Measurements from ENCODE around the gene CDK10.
A peak's percentile ranks its signal among the peaks of the same experiment; 100 is the strongest.
"Not testable (repeated sequence)": the region's sequence is repeated elsewhere in the genome, so short reads cannot be mapped to it uniquely, and the experiment has no call there.

Gene CDK10

DNA sequence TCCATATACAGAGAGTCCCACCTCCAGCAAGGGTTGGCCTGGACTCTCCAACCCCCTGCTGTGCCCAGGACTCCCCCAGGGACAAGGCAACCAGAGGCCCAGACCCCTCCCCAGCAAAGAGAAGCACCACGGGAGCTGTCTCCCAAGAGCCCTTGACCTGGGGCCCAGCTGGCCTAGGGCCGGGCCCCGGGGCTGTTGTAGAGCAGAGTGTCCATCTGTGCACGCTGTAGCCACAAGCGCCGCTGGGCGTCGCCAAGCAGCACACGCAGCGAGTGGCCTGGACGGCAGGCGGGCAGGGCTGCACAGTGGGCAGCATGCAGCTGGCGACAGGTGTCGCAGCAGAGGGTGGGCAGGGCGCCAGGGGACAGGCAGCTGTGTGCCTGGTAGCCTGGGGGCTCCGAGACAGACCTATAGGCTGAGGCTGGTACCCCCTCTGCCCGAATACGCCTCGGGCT is 10.7 kb downstream of the CDK10 start:
- DNase-seq = no peak

DNA sequence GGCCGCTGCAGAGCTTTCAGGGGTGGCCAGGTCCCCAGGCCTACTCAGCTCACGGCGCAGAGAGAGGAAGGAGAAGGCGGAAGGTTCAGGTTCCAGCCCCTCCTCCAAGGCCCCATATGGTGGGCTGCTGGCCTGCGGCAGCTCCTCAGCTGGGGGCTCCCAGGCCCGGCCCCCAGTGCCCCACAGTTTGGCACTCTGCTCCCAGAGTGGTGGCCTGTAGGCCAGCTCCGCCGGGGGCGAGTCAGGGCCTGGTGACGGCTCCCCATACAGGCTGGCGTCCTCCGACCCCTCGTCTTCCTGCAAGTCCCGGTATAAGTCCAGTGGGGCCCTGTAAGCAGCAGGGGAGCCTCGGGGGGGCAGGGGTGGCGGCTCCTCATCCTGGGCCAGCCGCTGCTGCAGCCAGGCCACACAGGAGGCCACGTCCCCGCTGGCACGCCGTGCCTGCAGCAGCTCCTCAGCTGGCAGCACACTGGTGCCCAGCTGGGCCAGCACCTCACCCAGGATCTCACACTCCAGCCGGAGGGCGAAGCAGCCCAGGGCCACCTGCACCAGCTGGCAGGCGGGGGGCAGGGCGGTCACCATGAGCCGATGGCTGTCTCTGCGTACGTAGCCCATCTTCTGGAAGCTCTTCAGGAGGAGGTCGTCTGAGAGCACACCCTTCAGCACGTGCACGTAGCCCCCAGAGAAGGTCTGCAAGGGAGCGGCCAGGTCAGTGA is 11.3 kb downstream of the CDK10 start:
- DNase-seq = no peak

DNA sequence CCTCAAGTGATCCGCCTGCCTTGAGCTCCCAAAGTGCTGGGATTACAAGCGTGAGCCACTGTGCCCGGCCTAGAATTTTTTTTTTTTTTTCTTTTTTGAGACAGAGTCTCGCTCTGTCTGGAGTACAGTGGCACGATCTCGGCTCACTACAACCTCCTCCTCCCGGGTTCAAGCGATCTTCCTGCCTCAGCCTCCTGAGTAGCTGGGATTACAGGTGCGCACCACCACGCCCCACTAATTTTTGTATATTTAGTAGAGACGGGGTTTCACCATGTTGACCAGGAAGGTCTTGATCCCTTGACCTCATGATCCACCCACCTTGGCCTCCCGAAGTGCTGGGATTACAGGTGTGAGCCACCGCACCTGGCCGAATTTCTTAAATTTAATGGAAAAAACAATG is 12.2 kb downstream of the CDK10 start:
- not testable (repeated sequence) for DNase-seq

DNA sequence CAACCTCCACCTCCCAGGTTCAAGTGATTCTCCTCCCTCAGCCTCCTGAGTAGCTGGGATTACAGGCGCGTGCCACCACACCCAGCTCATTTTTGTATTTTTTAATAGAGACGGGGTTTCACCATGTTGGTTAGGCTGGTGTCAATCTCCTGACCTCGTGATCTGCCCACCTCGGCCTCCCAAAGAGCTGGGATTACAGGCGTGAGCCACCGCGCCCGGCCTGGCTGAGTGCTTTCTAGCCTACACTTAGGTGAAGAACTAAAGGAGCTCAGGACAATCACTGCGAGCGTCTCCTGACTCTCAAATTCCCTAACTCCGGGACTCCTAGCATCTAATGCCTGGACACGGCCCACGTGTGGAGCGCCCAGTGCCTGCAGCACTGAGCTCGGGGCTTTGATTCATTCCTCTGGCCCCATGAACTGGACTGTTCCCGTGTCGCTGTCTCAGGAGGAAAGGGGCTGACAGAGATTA is 13.2 kb downstream of the CDK10 start:
- DNase-seq = not testable (repeated sequence)

DNA sequence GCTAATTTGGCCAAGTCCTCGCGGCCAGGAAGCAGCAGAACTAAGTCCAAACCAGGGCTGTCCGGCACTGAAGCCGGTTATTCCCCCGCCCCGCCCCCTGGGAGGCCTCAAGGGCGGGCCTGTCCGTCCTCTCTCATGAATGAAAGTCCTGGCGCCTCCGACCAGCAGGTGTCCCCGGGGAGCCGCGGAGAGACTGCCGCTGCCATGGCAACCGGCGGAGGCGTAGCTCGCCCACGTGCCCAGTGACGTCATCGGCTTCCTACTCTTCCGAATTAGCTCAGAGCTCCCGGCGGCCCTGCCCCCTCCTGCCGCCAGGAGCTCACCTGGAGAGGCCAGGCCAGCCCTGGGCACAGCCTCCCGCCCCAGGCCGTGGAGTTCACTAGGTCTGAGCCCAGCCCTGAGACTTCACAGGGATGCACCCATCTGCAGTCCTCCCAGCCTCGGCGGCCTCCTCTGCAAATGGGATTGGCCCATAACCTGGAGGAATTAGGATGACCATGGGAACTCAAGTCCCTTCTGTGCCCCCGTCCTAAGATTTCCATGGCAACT is 13.7 kb downstream of the CDK10 start:
- DNase-seq = peak; percentile 97

DNA sequence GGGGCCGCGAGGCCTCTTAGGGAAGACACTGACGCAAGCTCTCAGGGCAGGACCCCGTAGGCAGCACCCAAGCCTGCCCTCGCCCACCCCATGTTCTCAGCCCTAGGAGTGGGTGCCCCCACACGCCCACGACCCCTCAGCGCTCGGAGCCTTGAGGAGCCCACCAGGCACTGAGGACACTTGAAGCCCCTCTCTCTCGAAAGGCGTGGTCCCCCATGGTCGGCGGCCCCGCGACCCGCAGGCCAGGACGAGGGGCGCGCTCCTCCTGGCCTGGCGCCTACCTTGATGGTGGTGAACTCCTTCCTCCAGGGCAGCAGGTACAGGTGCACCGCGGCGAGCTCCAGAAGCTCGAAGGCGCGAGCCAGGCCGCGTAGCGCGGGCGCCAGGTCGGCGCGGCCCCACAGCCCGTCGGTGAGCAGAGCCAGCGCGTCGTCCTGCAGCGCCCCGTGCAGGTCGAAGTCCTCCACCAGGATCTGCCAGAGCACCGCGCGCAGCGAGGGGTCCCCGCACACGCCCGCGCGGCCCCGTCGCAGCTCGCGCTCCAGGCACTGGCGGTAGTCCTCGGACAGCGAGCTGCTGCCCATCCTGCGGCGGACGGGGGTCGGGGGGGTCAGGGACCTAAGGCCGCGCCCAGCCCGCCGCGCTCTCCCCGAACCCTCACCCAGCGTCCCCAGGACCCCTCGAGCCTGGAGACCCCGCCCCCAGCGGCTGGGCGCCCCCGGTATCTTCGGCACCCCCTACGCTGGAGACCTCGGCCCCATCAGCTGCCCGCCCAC is 14.3 kb downstream of the CDK10 start:
- peak; percentile 48 for DNase-seq

DNA sequence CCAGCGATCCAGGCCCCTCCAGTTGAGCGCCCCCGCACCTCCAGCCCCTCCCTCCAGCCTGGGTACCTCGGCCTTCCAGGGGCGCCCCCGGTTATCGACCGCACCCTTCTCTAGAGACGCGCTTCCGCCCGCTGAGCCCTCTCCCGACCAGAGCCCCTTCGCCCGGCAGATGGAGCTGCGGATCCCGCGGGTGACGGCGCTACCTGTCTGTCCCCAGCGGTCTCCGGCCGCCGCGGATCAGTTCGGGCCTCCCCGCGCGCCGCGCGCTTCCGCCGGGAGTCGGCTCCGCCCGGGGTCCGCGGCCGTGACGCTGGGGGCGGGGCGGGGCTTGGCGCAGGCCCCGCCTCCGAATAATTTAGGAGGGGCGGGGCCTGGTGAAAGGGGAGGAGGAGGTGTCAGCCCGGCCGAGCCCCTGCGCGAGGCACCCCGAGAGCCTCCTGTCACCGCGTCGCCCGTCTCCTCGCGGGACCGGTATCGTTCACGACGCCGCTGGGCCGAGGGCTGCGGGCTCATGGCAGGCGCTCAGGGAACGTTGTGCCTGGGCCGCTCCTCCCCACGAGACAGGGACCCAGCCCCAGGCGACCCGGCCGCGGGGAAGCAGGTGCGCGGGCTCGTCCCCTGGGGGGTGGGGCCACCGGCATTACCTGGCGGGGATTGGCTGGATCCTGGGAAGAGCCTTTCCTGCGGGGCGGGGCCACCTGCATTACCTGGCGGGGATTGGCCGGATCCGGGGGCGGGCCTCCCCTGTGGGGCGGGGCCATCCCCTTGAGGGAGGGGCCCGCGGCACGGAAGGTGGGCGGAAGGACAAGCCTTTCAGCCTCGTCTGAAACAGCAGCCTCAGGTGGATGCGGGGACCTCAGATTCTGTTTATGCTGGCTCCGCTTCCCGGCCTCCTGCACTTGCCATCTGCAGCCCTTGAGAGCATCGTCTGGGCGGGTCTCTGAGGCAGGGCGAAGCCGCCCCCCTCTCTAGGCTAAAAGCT is 15.2 kb downstream of the CDK10 start, which contains the start of gene SPATA2L:
SPATA2L (minus strand) TSS at position 281 of the 982 bp plus-strand sequence. CDS start 473 bp downstream, outside the sequence.
- DNase-seq = peak; percentile 98

DNA sequence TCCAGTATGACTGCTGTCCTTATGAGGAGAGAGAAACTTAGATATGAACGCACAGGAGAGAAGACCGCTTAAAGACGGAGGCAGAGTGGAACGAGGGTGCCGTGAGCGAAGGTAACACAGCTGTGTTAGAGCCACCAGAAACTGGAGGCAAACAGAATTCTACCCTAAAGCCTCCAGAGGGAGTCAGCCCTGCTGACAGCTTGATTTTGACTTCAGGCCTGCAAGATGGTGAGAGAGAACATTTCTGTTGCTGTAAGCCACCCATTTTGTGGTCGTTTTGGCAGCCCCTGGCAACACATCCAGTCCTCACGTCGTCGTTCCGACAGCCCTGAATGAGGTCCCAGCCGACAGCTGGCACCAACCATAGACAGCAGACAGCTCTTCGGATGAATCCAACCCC is 17.8 kb downstream of the CDK10 start:
- no peak for DNase-seq

DNA sequence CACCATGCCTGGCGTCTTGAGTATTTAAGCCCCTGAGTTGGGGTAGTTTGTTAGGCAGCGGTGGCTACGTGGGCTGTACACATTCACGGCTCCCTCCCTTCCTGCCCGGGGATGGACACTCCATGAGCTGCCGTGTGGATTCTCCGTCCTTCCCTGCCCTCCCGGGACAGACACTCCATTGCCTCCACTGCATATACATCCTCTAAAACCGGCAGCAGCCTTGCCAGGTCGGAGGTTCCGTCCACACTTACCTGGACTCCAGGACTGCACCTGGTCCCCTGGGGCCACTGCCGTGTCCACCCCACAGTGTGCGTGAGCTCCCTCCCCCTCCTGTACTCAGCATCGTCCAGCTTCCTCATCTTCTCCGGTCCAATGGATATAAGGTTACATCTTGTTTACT is 18.5 kb downstream of the CDK10 start:
- DNase-seq = no peak

DNA sequence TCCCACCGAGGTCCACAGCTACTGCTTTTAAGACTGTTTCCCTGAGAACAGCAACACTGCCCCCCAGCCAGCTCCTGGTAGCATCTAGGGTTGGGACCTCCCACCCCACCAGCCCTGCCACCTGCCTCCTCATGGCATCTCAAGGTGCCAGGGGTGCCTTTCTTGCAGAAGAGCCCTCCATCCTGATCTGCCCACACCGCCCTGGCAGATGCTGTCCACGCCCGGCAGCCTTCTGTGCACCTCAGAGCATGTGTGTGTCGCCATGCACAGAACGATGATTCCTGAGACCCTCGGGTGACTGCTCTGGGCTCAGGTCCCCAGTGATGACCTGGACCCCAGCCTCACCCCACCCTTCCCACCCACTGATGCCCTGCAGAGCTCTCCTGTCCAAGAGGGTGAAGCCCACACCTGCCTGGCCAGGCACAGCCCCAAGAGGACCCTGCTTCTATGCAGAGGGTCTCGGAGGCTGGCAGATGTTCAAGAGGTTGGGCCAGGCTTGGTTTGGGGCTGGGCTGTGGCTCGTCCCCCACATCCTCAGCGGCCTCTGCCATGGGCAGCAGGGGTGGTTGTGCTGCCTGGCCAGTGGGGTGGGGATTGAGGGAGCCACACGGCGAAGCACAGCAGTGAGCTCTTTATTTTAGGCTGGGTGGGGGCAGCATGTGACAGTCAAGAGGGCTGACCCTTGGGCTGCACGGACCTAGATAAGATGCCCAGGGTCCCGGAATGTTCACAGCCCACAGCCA is 20.2 kb downstream of the CDK10 start:
- DNase-seq = no peak

DNA sequence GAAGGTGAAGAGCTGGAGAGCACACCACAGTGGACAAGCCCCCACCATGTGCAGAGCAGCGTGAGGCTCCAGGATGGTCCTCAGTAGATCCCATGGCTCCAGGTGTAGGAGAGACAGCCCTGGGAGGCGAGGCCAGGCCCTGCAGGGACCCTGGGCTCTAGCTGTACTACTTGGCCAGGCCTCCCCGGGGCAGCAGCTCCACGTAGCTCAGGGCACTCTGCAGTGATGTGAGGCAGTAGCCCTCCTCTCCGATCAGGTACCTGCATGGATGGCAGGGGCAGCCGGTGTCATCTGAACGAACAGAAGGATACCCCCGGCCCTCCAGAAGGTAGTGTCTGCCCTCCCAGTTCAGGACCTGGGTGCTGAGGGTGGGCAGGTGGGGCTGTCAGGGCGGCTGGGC is 21.2 kb downstream of the CDK10 start:
- no peak for DNase-seq

DNA sequence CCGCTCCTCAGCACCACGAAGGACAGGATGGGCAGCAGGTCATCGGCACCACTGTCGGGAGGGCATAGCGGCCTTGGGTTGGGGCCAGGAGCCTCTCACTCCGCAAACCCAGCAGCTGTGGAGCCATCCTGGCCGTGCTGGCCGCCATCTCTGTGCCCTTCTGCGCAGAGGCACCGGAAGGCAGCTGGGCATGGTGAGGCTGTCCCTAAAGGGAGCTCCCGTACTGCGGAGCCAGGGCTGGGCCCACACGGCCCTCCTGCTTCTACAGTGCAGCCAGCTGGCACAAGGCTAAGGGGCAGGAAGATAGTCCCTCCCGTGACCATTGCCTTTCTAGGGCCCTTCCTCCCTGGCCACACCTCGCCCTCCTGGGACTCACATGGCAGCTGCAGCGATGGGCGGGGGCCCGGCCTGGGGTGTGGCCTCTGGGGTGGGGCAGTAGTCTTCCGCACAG is 22.0 kb downstream of the CDK10 start:
- no peak for DNase-seq

DNA sequence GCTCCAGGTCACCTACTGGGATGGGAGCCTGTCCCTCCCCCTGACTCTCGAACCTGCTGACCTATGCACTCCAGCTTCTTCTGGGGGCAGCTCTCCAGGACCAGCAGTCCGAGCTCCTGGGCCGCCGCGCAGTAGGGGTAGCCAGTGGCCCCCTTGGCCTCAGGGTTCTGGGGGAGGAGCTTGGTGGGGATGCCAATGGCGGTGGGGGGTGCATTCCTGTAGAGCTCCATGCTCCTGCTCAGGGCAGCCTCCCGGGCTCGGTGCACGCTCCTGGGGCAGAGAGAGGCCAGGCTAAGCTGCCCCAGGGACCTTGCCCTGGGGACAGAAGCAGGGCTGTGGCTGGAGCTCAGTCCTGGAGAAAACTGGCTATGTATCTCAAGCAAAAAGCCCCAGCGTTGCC is 22.7 kb downstream of the CDK10 start:
- DNase-seq = no peak

DNA sequence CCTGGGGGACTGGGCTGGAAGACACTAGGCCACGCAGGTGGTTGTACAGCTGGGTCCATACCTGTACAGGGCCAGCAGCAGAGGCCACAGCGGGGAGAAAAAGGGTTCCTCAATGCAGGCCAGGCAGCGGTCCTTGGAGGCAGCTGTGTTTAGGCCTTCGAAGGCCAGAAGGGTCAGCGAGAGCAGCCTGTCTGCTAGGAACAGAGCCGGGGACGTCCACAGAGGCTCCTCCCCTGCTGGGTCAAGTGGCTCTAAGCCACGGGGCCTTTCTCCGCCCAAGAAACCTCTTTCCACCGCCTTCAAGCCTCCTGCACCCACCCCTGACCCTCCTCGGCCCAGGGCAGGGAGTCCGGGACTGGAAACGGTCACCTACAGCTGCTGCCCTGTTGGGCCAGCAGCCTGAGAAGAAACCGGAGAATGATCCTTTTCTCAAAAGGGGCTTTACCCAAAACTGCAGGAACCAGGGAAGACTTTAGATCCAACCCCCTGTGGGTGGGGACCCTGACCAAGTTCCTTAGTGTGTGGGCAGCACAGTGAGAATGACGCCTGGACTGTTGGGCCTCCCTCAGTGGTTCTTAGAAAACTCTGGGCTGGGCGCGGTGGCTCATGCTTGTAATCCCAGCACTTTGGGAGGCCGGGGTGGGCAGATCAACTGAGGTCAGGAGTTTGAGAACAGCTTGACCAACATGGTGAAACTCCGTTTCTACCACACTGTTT is 23.4 kb downstream of the CDK10 start:
- no peak for DNase-seq

DNA sequence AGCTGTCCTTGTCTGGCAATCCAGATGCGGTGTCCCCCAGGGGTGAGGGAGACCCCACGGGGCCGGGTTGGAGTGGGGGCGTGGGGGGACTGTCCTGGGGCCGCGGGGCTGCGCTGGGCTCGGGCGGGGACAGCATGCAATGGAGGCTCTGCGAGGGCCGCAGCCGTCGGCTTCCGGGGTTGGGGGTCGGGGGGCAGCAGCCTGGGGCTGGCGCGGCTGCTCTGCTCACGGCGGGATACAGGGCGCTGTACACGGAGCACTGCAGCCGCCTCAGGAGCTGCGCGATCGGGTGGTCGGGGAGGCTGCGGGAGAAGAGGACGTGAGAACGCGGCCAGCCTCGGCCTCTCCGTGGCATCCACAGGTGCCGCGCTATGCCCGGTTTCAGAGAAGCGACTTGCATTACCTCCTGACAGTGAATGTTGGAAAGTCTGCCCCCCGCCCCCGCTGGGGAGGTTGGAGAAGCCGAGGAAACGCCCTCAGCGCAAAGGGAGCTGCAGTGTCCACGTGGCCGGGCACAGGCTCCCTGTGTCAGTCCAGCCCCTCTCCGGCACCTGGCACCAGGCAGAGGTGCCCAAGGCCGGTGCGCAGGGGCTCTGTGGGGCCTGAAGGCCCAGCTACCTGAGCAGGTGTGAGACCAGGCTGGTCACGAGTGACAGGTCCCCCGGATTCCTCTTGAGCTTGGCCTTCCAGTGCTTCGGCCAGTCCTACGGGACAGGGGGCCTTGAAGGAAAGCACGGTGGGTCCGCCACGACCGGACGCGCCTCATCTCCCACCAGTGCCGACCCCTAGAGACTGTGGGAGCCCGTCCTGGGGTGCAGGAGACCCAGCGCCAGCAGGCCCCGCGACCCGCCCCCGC is 24.4 kb downstream of the CDK10 start:
- DNase-seq = no peak

DNA sequence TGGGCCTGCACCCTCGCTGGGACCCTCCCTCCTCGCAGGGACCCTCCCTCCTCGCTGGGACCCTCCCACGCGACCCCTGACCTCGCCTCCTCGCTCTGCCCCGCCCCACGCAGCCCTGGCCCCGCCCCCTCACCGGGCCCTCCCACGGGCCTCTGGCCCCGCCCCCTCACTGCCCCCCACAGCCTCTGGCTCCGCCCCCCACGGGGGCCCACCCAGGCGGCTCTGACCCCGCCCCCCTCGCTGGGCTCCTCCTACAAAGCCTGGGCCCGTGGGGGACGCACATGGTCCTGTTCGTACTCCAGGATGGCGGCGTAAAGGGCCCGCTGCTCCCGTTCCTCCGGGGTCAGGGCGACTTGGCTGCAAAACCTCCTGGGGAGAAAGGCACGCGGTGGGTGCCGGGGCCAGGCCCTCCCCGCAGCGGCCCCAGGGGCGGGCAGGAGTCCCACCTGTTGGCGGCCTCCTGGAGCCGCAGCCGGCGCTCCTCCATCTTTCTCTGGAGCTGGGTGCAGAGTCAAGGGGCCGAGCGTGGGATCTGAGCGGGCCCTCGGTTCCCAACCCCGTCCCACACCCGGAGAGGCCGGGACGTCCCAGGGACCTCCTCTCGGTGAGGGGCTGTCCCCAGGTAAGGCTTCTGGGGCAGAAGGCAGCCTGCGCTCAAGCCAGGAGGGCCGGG is 25.2 kb downstream of the CDK10 start:
- peak; percentile 84 for DNase-seq

DNA sequence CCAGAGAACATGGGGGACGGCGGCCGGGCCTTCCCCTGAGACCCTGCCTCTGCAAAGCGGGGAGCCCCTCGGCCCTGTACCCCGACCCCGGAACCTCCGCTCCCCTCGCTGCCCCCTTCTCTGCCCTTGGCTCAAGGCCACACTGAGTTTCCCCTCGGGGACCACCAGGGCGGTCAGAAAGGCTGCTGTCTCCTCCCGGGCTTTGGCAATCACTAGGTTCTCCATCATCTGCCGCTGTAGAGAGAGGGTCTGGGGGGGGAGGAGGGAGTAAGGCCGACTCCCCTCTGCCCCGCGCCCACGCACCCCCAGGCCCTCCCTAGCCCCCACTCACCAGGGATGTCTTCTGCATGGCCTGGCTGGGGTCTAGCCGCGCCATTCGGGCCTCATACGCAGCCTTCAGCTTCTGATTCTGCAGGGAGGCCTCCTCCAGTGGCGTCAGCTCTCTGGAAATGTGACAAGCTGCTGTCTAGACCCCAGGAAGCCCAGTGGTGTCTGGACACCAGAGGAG is 25.8 kb downstream of the CDK10 start:
- DNase-seq = no peak

DNA sequence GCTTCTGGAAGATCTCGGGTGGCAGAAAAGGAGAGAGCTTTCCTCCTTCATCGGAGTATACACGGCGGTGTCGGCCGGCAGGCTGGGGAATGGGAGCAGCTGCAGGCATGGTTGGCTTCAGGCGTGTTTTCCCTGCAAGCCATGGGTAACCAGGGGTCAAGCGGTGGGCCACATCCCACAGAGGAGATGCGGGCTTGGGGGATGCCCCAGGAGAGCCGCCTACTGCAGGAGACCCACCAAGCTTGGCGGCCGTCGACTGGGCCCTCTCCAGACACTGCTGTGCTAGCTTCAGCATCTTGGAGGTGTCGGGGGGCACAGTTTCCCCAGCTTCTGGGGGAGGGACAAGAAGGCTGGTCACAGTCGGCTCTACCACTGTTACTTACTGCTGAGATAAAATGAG is 30.0 kb downstream of the CDK10 start:
- DNase-seq = no peak
